ENCODE results near the gene RBM20. TPM values are rescaled to one million over a fixed set of nuclear protein-coding genes. Genes with fewer than 3 reads are reported as not detected.

Gene RBM20
- total and polyA plus RNA-seq, 10 of the 15 experiments (the other 5 are each of a cell fraction or from before 2014, with no cell fraction given) = 0.04 to 0.26 (median 0.15) TPM

GRCh38 chr10:110724116-110724921 is 80.2 kb downstream of the RBM20 start (continued):
- TF ChIP-seq PRDM15 (CRISPR knock-in tag; IDR thresholded peaks at IDR 0.05) (no peak), CBX5 (IDR thresholded peaks at IDR 0.05; ENCODE audit: low read depth) (0 out of 2 replicates have a peak, but pooled peaks have one; percentile 43), ATF3 (IDR thresholded peaks at IDR 0.05; ENCODE audit: borderline replicate concordance, extremely low read depth, low read depth, low read length) (no peak)

GRCh38 chr10:110724937-110725336 is 80.8 kb downstream of the RBM20 start:
- CTCF ChIA-PET = interaction anchor here (0.8 to 1.0 kb wide), 2 partner anchors 346 to 874 kb away, joined by 3 to 4 read pairs; no protein-coding TSS in a partner anchor
- RAD21 ChIA-PET (ENCODE audit: unreplicated experiment) = no interaction called here
- ATAC-seq (no peak), DNase-seq (ENCODE audit: low read depth, low spot score) (no peak), FAIRE-seq (no peak)
- Histone ChIP-seq H2AFZ (ENCODE audit: control insufficient read depth, low read depth, low read length) (no peak overlapping the region), H3K4me3 (no peak overlapping the region), H3K9ac (ENCODE audit: control insufficient read depth, insufficient read depth, low read length) (no peak overlapping the region), H3K4me2 (ENCODE audit: control insufficient read depth, insufficient read depth) (0 out of 2 replicates have a peak overlapping the region, but pooled peaks have one; percentile 33), H3K36me3 (ENCODE audit: control insufficient read depth in 2 of 2, insufficient read depth in 2 of 2, low read length in 1 of 2) (no peaks in the 10 kb centered on the region), H3K79me2 (ENCODE audit: control insufficient read depth, insufficient read depth, low read length) (no peaks in the 10 kb centered on the region), H4K20me1 (ENCODE audit: control insufficient read depth, insufficient read depth) (no peaks in the 10 kb centered on the region), H3K27ac (ENCODE audit: control insufficient read depth, insufficient read depth) (no peak overlapping the region), H3K9me3 (replicated peaks; ENCODE audit: control insufficient read depth, insufficient read depth, low read length) (no peaks in the 10 kb centered on the region; the same call in 2 of the 3 replicates), H3K27me3 (replicated peaks in 1 of 2; ENCODE audit: control insufficient read depth in 2 of 2, insufficient read depth in 2 of 2, low read length in 1 of 2) (no peaks in the 10 kb centered on the region), H3K4me1 (ENCODE audit: control insufficient read depth, insufficient read depth, low read length) (peaks cover 18% of the 10 kb centered on the region)
- SMC1A ChIA-PET (ENCODE audit: uncharacterized antibody, unreplicated experiment) = interaction anchor here (0.6 kb wide), 1 partner anchor 38 kb away, joined by 3 read pairs; no protein-coding TSS in a partner anchor
- BruUV-seq (replicated peaks) = no TSS peak
- intact Hi-C loops (cut with micrococcal nuclease; ENCODE audit: unreplicated experiment) = no loop called here
- 73% methylated on average over 4 of the region's 4 CpGs for WGBS (ENCODE audit: insufficient coverage, insufficient replicate concordance, low lambda C conversion rate, missing lambda C conversion rate)
- POLR2A ChIA-PET = no interaction called here
- in situ Hi-C loops (cut with MboI) = loop anchor here (25.0 kb wide), 1 partner anchor 612 kb away; no protein-coding TSS in a partner anchor
- no peak for TF ChIP-seq MEF2B (IDR thresholded peaks at IDR 0.05; ENCODE audit: partially characterized antibody, poor library complexity, severe bottlenecking)
- no peak for TF ChIP-seq ESRRA (IDR thresholded peaks at IDR 0.05; ENCODE audit: low read length)
- TF ChIP-seq IRF5 (IDR thresholded peaks at IDR 0.05; ENCODE audit: borderline replicate concordance) = no peak
- TF ChIP-seq HCFC1 (IDR thresholded peaks at IDR 0.05; ENCODE audit: low read length) = no peak

Data from GM12878 (cell line).